GM18858 (cell line): ENCODE measurements around the gene RBM26.

ENCODE experiments used
- ATAC-seq: cut with Tn5 transposase; IDR thresholded peaks from one replicate; pipeline ENCODE4 v1.9.1; 2021; ENCODE audit not compliant: unreplicated experiment

Gene RBM26

DNA sequence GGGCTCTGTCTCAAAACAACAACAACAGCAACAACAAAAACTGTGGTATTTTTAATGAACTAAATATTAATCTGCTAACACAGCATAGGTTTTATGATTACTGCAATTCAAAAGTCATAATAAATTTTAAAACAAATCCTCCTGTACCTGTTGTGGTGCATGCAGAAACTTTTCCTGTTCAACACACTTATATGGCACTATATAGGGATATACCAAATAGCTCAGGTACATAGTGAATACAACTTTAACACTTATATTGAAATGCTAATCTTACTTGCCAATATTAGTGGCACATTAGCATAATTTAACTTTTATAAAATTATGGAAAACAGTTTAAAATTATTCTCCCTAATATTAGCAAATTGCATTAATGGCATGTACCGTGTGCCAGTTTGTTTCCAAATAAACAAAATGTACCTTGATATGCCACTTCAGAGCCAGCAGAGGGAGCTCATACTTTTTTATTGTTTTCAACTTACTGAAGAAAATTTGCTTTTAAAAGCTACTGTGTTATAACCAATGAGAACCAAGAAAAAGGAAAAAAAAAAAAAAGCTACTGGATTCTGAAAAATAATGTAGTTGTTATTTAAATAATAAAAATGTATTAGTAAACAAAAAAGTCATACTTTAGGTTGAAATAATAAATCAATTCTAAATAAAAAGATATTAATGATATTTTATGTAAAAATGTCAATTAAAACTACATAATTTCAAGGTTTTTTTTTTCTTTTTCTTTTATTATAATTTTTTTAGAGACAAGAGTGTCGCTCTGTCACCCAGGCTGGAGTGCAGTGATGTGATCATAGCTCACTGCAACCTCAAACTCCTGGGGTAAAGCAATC, 18.0 kb upstream of the RBM26 start:
- peak; percentile 78 for ATAC-seq

DNA sequence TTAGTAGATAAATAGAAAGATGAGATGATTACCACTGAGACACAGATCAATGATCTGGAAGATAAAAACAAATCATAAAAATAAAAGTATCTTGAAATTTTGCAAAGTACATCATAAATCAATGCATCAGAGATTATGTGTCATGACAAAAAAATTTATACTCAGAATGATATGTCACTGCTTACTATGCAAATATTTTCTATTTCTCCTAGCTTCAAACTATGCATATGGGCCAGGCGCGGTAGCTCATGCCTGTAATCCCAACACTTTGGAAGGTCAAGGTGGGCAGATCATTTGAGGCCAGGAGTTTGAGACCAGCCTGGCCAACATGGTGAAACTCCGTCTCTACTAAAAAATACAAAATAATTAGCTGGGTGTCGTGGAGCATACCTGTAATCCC, 17.3 kb upstream of the RBM26 start:
- no peak for ATAC-seq

DNA sequence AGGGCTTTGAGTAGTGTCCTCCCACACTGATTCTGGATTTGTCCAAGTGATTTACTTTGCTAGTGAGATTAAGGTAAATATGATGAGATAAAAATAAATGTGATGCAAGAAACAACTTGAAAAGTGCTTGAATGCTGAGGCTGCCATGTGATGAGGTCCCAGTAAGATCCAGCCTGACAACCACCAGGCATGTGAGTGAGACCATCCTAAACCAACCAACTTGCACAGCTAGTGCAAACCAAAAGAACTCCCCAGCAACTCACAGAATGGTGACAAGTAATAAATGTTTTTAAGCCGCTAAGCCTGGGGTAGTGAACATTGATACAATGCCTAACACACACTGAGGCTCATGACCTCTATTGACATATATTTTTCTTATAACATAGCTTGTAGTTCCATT, 13.3 kb upstream of the RBM26 start:
- no peak for ATAC-seq

DNA sequence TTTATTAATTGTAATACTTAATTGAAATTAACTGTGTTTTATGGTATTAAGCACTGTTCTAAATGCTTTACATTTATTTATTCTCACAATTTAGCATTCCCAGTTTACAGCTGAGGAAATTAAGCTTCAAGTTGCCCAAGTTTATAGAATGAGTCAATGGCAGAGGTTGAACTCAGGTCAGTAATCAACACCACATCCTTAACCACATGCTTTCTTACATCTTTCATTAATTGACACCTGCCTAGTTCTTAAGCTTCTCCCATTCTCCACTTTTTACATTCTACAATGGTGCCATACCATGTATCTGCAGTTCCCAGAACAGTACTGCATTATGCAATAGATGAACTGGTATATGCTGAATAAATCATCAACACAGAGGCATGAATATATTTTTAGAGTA, 11.7 kb upstream of the RBM26 start:
- no peak for ATAC-seq

DNA sequence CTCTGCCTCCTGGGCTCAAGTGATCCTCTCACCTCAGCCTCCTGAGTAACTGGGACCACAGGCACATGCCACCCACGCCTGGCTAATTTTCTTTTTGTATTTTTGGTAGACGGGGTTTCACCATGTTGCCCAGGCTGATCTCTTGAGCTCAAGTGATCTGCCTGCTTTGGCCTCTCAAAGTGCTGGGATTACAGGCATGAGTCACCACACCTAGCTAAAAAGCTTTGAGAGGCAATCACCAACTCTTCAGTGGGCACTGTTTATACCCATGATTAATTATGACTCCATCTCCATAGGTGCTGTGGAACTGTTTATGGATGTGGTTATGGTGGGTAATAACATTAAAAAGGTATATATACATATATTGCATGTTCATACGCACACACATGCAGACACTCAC, 7.5 kb upstream of the RBM26 start:
- ATAC-seq = no peak

- no peak for ATAC-seq
Observed at GRCh38 chr13:79409828-79410227, 3.8 kb upstream of the RBM26 start.

DNA sequence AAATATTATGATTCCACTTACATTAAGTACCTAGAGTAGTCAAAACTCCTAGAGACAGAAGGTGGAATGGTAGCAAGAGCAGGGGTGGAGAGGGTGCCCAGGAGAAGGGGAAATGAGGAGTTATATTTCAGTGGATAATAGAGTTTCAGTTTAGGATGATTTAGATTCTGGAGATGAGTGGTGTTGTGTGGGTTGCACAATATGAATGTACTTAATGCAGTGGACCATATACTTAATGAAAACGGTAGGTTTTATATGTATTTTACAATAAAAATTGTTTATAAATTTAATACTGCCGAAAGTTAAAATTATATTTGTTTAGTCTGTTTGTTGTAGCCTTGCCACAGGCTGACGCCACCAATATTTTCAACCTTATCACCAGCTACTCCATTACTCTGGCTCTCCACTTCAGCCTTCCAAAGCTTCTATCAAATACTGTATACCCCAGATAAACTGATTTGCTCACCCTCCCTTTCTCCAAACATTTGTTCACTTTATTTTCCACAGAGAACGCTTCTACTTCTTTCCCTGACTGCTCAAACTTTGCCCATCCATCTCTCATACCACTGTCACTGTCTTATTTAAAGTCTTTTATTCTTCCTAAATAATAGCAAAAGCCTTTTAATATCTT, 1.4 kb upstream of the RBM26 start:
- ATAC-seq = peak; percentile 15

DNA sequence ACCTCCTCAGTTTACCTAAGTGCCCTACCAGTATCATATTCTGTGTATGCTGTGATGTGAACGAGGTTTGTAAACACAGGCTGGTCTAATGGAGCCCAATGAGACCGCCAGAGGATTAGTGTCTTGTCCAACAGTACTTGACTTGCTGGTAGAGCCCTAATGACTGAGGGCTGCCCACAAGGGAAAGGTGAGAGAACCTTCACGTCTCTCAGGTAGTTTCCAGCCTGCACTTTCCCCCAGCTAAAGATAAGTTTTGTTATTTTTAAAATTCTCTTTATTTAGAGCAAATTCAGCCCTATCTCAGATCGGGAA, 498 bp upstream of the RBM26 start:
- peak; percentile 11 for ATAC-seq

GRCh38 chr13:79405501-79405830, 589 bp downstream of the RBM26 start:
- peak; percentile 19 for ATAC-seq

GRCh38 chr13:79404985-79405384, 1.1 kb downstream of the RBM26 start:
- ATAC-seq = no peak

DNA sequence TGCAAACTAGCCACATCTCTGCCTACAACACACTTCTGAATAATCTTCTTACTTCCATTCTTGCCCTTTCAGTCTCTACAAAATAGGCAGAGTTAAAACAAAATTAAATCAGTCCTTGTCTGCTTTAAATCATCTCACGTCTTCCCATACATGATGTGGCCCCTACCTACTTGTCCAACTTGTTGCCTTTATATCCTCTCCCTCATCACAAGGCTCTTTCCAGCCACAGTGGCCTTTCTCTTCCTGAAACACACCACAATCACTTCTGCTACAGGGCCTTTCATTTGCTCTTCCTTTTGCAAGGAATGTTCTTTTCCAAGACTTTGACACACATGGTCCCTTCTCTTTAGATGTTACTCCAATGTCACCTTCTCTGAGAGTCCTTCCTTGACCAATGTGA, 1.7 kb downstream of the RBM26 start:
- no peak for ATAC-seq

GRCh38 chr13:79403113-79403512, 2.9 kb downstream of the RBM26 start:
- ATAC-seq = no peak

DNA sequence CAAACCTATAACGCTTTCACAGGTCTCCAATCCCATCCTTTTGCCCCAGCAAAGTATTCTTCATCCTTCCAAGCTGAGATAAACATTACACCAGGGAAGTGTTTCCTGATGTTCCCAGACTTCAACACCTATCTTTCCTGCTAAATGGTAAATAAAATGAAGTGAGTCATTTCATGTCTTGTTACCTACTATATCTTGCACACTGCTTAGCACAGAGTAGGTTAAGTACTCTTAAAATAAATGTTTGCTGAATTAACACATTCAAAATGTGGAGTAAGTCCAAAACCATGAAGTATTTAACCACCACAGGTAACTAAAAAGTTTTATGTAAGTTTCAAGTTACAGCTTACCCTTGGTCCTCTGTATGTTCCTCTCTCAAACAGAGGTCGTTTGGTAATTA, 3.4 kb downstream of the RBM26 start:
- no peak for ATAC-seq

GRCh38 chr13:79402074-79402635, 3.9 kb downstream of the RBM26 start:
- ATAC-seq = no peak

- peak; percentile 41 for ATAC-seq
Observed at GRCh38 chr13:79401259-79402070, 4.6 kb downstream of the RBM26 start.

DNA sequence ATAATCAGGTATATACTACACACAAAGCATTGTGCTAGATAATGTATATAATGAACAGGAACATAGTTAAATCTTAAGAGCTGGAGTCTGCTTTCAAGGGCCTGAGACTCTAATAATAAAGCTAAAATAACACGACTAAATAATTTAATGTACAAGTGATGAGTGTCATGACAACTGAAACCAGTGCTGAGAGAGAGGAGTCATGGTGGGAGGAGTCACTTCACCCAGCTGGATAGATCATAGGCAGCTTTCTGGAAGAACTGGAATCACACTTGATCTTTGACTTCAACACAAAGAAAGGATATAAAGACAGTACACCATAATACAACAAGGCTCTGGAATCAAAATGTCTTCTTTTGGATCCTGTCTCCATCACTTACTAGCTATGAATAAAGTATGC, 7.1 kb downstream of the RBM26 start:
- no peak for ATAC-seq

- ATAC-seq = no peak
Observed at GRCh38 chr13:79398127-79398526, 7.9 kb downstream of the RBM26 start.

GRCh38 chr13:79395881-79396280, 10.2 kb downstream of the RBM26 start:
- no peak for ATAC-seq

GRCh38 chr13:79393564-79394249, 12.3 kb downstream of the RBM26 start:
- ATAC-seq = peak; percentile 81

- peak; percentile 41 for ATAC-seq
Observed at GRCh38 chr13:79392882-79393563, 13.0 kb downstream of the RBM26 start.

- no peak for ATAC-seq
Observed at GRCh38 chr13:79389026-79389425, 17.0 kb downstream of the RBM26 start.
